ENCODE data around the gene EEF1A2.
A peak's percentile ranks its signal among the peaks of the same experiment; 100 is the strongest.

The EEF1A2 gene

GRCh38 chr20:63478346-63479302 is 20.3 kb downstream of the EEF1A2 start:
- TF ChIP-seq FOXM1 (IDR thresholded peaks at IDR 0.05; ENCODE audit: borderline replicate concordance, low read depth) = no peak
- no peak for TF ChIP-seq EP300 (IDR thresholded peaks at IDR 0.05; ENCODE audit: borderline replicate concordance)
- TF ChIP-seq MAX (IDR thresholded peaks at IDR 0.05) = no peak
- TF ChIP-seq CEBPB (IDR thresholded peaks at IDR 0.05) = no peak
- TF ChIP-seq CREB1 (IDR thresholded peaks at IDR 0.05; ENCODE audit: low read depth) = no peak
- TF ChIP-seq TAF1 (IDR thresholded peaks at IDR 0.05; ENCODE audit: low read depth) = no peak
- no peak for TF ChIP-seq YY1 (IDR thresholded peaks at IDR 0.05; ENCODE audit: low read depth)

- TF ChIP-seq TCF12 (IDR thresholded peaks at IDR 0.05; ENCODE audit: low read depth) (no peak), TEAD4 (IDR thresholded peaks at IDR 0.05) (no peak), NFIC (IDR thresholded peaks at IDR 0.05) (no peak), TAF1 (IDR thresholded peaks at IDR 0.05; ENCODE audit: low read depth) (no peak), CREB1 (IDR thresholded peaks at IDR 0.05; ENCODE audit: low read depth) (no peak), ZBTB7A (IDR thresholded peaks at IDR 0.05; ENCODE audit: low read depth) (no peak), EGR1 (IDR thresholded peaks at IDR 0.05) (no peak), EP300 (IDR thresholded peaks at IDR 0.05; ENCODE audit: borderline replicate concordance) (no peak), FOXM1 (IDR thresholded peaks at IDR 0.05; ENCODE audit: borderline replicate concordance, low read depth) (no peak), MAX (IDR thresholded peaks at IDR 0.05) (no peak), CEBPB (IDR thresholded peaks at IDR 0.05) (no peak), YY1 (IDR thresholded peaks at IDR 0.05; ENCODE audit: low read depth) (no peak), USF1 (IDR thresholded peaks at IDR 0.05) (no peak), RAD21 (IDR thresholded peaks at IDR 0.05; ENCODE audit: low read depth) (no peak), REST (IDR thresholded peaks at IDR 0.05; ENCODE audit: low read depth) (no peak)
Observed at GRCh38 chr20:63477944-63478343, 20.9 kb downstream of the EEF1A2 start.

GRCh38 chr20:63477061-63477616 is 21.7 kb downstream of the EEF1A2 start:
- no peak for TF ChIP-seq TEAD4 (IDR thresholded peaks at IDR 0.05)

- no peak for TF ChIP-seq CREB1 (IDR thresholded peaks at IDR 0.05; ENCODE audit: low read depth)
- no peak for TF ChIP-seq FOXM1 (IDR thresholded peaks at IDR 0.05; ENCODE audit: borderline replicate concordance, low read depth)
- TF ChIP-seq YY1 (IDR thresholded peaks at IDR 0.05; ENCODE audit: low read depth) = no peak
- no peak for TF ChIP-seq EGR1 (IDR thresholded peaks at IDR 0.05)
- 0 out of 2 replicates have a peak, but pooled peaks have one; percentile 24 for TF ChIP-seq ZBTB7A (IDR thresholded peaks at IDR 0.05; ENCODE audit: low read depth)
- peak; percentile 91 for TF ChIP-seq REST (IDR thresholded peaks at IDR 0.05; ENCODE audit: low read depth)
- peak; percentile 68 for TF ChIP-seq TEAD4 (IDR thresholded peaks at IDR 0.05)
- TF ChIP-seq MAX (IDR thresholded peaks at IDR 0.05) = peak; percentile 69; the same call in 1 of the 2 replicates
Observed at GRCh38 chr20:63475209-63475608, 23.7 kb downstream of the EEF1A2 start.

- TF ChIP-seq RAD21 (IDR thresholded peaks at IDR 0.05; ENCODE audit: low read depth) (no peak), REST (IDR thresholded peaks at IDR 0.05; ENCODE audit: low read depth) (no peak; the same call in 1 of the 2 replicates), TCF12 (IDR thresholded peaks at IDR 0.05; ENCODE audit: low read depth) (no peak), TEAD4 (IDR thresholded peaks at IDR 0.05) (no peak), MAX (IDR thresholded peaks at IDR 0.05) (no peak), NFIC (IDR thresholded peaks at IDR 0.05) (no peak), USF1 (IDR thresholded peaks at IDR 0.05) (no peak), CREB1 (IDR thresholded peaks at IDR 0.05; ENCODE audit: low read depth) (no peak), YY1 (IDR thresholded peaks at IDR 0.05; ENCODE audit: low read depth) (no peak), CEBPB (IDR thresholded peaks at IDR 0.05) (no peak), ZBTB7A (IDR thresholded peaks at IDR 0.05; ENCODE audit: low read depth) (no peak), FOXM1 (IDR thresholded peaks at IDR 0.05; ENCODE audit: borderline replicate concordance, low read depth) (no peak), EP300 (IDR thresholded peaks at IDR 0.05; ENCODE audit: borderline replicate concordance) (no peak), EGR1 (IDR thresholded peaks at IDR 0.05) (no peak), TAF1 (IDR thresholded peaks at IDR 0.05; ENCODE audit: low read depth) (no peak)
Observed at GRCh38 chr20:63473555-63474449, 25.1 kb downstream of the EEF1A2 start.
